ENCODE results near the gene LMOD3. TPM values are rescaled to one million over a fixed set of nuclear protein-coding genes. Genes with fewer than 3 reads are reported as not detected.
A peak's percentile ranks its signal among the peaks of the same experiment; 100 is the strongest.

LMOD3 gene
- polyA plus RNA-seq, 3 donors = not detected

DNA sequence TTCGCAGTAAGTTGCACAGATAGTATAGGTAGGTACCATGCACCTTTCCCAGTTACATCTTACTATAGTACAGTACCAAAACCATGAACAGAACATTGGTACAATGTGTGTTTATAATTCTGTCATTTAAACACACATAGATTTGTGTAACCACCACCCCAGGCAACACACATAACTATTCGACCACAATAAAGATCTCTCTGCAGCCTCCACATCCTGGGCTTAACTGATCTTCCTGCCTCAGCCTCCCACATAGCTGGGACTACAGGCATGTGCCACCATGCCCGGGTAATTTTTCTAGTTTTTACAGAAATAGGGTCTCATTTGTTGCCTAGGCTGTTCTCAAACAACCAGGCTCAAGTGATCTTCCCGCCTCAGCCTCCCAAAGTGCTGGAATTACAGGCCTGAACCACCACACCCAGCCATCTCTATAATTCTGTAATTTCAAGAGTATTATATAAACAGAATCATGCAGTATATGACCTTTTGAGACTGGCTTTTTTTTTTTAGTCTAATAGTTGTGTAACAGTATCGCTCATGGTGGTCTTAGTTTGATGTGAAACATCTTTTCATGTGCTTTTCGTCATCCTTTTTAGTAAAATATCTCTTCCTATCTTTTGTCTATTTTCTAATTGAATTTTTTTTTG is 57.0 kb downstream of the LMOD3 start:
- H3K4me3 ChIP-seq (replicated peaks in 1 of 3; ENCODE audit: low read depth in 2 of 3, low read length in 3 of 3) = no peak overlapping the region
- 100% methylated on average over 3 of the region's 6 CpGs for WGBS (ENCODE audit: insufficient coverage)
- no peak overlapping the region for H3K9ac ChIP-seq (ENCODE audit: insufficient read depth, low read length, poor library complexity, severe bottlenecking)
- peaks cover 75 to 97% of the 10 kb centered on the region in 2 donors for H3K36me3 ChIP-seq (replicated peaks in 1 of 2; ENCODE audit: control insufficient read depth in 1 of 2, insufficient read depth in 2 of 2, low read length in 2 of 2)
- no peak overlapping the region for H2AFZ ChIP-seq (ENCODE audit: insufficient read depth, low read depth, low read length, poor library complexity, severe bottlenecking)
- peaks cover 56 to 81% of the 10 kb centered on the region in 2 donors for H3K36me3 Mint-ChIP-seq
- no peaks in the 10 kb centered on the region for H3K4me1 ChIP-seq (ENCODE audit: control insufficient read depth in 1 of 2, insufficient read depth in 2 of 2, low read length in 2 of 2)
- TF ChIP-seq, protein P1, sequence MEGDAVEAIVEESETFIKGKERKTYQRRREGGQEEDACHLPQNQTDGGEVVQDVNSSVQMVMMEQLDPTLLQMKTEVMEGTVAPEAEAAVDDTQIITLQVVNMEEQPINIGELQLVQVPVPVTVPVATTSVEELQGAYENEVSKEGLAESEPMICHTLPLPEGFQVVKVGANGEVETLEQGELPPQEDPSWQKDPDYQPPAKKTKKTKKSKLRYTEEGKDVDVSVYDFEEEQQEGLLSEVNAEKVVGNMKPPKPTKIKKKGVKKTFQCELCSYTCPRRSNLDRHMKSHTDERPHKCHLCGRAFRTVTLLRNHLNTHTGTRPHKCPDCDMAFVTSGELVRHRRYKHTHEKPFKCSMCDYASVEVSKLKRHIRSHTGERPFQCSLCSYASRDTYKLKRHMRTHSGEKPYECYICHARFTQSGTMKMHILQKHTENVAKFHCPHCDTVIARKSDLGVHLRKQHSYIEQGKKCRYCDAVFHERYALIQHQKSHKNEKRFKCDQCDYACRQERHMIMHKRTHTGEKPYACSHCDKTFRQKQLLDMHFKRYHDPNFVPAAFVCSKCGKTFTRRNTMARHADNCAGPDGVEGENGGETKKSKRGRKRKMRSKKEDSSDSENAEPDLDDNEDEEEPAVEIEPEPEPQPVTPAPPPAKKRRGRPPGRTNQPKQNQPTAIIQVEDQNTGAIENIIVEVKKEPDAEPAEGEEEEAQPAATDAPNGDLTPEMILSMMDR (IDR thresholded peaks at IDR 0.05) = no peak
- DNase-seq = no peak
- H3K27me3 ChIP-seq (ENCODE audit: control insufficient read depth in 2 of 2, insufficient read depth in 2 of 2, low read length in 2 of 2) = no peaks in the 10 kb centered on the region
- H3K4me3 Mint-ChIP-seq = no peak overlapping the region
- H3K9me3 ChIP-seq (replicated peaks in 1 of 2; ENCODE audit: control insufficient read depth in 1 of 2, insufficient read depth in 1 of 2, low read length in 2 of 2) = no peaks in the 10 kb centered on the region
- intact Hi-C loops (cut with micrococcal nuclease) = no loop called here
- peak overlapping the region in 2 of 7 donors; percentile 12 to 45 for H3K27ac Mint-ChIP-seq
- H3K4me2 ChIP-seq (replicated peaks; ENCODE audit: extremely low read depth, low read length, poor library complexity, severe bottlenecking) = no peak overlapping the region
- H3K27ac ChIP-seq (ENCODE audit: low read depth in 1 of 2, low read length in 2 of 2) = no peak overlapping the region
- H4K20me1 ChIP-seq (ENCODE audit: insufficient read depth, low read length) = peaks cover 52% of the 10 kb centered on the region
- H3K4me1 Mint-ChIP-seq = no peaks in the 10 kb centered on the region
- H3K79me2 ChIP-seq (ENCODE audit: insufficient read depth, low read length) = peaks cover 23% of the 10 kb centered on the region
- H3K9me3 Mint-ChIP-seq = no peaks in the 10 kb centered on the region
- no peaks in the 10 kb centered on the region for H3K27me3 Mint-ChIP-seq (ENCODE audit: low read depth in 3 of 3)

DNA sequence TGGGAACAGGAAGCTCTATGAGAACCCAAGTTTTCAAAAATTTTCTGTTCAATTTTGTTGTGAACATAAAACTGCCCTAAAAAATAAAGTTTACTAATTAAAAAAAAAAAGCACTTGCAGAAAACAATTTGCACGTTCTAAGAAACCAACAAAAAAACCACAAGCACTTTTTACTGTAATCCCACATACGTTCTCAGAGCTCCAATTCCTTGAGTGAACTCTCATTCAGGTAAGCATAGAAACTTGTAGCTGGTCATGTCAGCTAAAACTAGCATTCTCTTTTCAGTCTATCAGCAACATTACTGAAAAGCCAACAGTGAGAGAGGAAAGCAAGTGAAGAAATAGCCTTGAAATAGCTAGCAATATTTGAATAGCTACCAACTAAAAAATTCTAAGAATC is 58.8 kb downstream of the LMOD3 start:
- no peaks in the 10 kb centered on the region for H3K9me3 ChIP-seq (replicated peaks in 1 of 2; ENCODE audit: control insufficient read depth in 1 of 2, insufficient read depth in 1 of 2, low read length in 2 of 2)
- H3K27ac ChIP-seq (ENCODE audit: low read depth in 1 of 2, low read length in 2 of 2) = no peak overlapping the region
- Mint-ChIP-seq H3K4me3 (no peak overlapping the region), H3K27ac (peak overlapping the region in 1 of 7 donors; percentile 42), H3K9me3 (no peaks in the 10 kb centered on the region), H3K4me1 (peaks cover 8% of the 10 kb centered on the region), H3K36me3 (peaks cover 64 to 86% of the 10 kb centered on the region in 2 donors), H3K27me3 (ENCODE audit: low read depth in 3 of 3) (peaks cover 0 to 1% (median 0%) of the 10 kb centered on the region in 3 donors)
- no peaks in the 10 kb centered on the region for H3K27me3 ChIP-seq (ENCODE audit: control insufficient read depth in 2 of 2, insufficient read depth in 2 of 2, low read length in 2 of 2)
- peaks cover 4 to 7% of the 10 kb centered on the region in 2 donors for H3K4me1 ChIP-seq (ENCODE audit: control insufficient read depth in 1 of 2, insufficient read depth in 2 of 2, low read length in 2 of 2)
- WGBS (ENCODE audit: insufficient coverage) = 61% methylated on average over 2 of the region's 2 CpGs
- H3K9ac ChIP-seq (ENCODE audit: insufficient read depth, low read length, poor library complexity, severe bottlenecking) = no peak overlapping the region
- no peak overlapping the region for H3K4me2 ChIP-seq (replicated peaks; ENCODE audit: extremely low read depth, low read length, poor library complexity, severe bottlenecking)
- H3K4me3 ChIP-seq (replicated peaks in 1 of 3; ENCODE audit: low read depth in 2 of 3, low read length in 3 of 3) = no peak overlapping the region
- TF ChIP-seq, protein P1 (IDR thresholded peaks at IDR 0.05) = no peak
- H4K20me1 ChIP-seq (ENCODE audit: insufficient read depth, low read length) = peaks cover 44% of the 10 kb centered on the region
- H3K79me2 ChIP-seq (ENCODE audit: insufficient read depth, low read length) = peaks cover 12% of the 10 kb centered on the region
- H3K36me3 ChIP-seq (replicated peaks in 1 of 2; ENCODE audit: control insufficient read depth in 1 of 2, insufficient read depth in 2 of 2, low read length in 2 of 2) = peaks cover 77 to 97% of the 10 kb centered on the region in 2 donors
- DNase-seq = no peak
- no peak overlapping the region for H2AFZ ChIP-seq (ENCODE audit: insufficient read depth, low read depth, low read length, poor library complexity, severe bottlenecking)
- intact Hi-C loops (cut with micrococcal nuclease) = no loop called here
